Measurements from ENCODE around the gene PRPF40A.

Gene PRPF40A

GRCh38 chr2:152706477-152707021 is 10.7 kb downstream of the PRPF40A start:
- no peak for DNase-seq (ENCODE audit: extremely low spot score)
- TF ChIP-seq CTCF (IDR thresholded peaks at IDR 0.05; ENCODE audit: control extremely low read depth, extremely low read depth, low read depth, missing control alignments): no peak
- ChIA-PET CTCF (interaction anchor here (1.0 to 2.1 kb wide), 3 partner anchors 7 to 13 kb away, joined by 3 to 13 read pairs (median 4); no protein-coding TSS in a partner anchor), POLR2A (no interaction called here)

DNA sequence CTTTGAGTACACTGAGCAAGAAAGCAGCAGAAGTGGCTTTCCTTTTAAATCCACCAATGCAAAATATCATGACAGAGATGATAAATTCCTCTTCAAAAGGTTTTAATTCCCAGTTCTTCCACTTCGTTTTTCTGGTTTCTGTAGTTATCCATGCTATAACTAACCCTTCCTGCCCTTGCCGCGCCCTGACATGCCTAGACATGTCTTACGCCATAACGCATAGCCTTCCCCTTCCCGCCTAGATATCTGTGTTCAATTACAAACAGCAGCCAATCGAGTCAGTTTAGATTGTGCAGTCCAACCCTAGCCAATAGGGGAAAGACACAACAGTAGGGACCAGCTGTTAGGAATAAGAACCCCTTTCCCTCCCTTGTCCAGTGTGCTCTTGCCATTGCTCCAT is 16.1 kb downstream of the PRPF40A start:
- POLR2A ChIA-PET: no interaction called here
- no peak for DNase-seq (ENCODE audit: extremely low spot score)
- no peak for TF ChIP-seq CTCF (IDR thresholded peaks at IDR 0.05; ENCODE audit: control extremely low read depth, extremely low read depth, low read depth, missing control alignments)
- CTCF ChIA-PET: interaction anchor here (1.5 to 2.2 kb wide), 2 partner anchors 12 to 16 kb away, joined by 5 to 12 read pairs; partner anchors contain the start of gene PRPF40A

DNA sequence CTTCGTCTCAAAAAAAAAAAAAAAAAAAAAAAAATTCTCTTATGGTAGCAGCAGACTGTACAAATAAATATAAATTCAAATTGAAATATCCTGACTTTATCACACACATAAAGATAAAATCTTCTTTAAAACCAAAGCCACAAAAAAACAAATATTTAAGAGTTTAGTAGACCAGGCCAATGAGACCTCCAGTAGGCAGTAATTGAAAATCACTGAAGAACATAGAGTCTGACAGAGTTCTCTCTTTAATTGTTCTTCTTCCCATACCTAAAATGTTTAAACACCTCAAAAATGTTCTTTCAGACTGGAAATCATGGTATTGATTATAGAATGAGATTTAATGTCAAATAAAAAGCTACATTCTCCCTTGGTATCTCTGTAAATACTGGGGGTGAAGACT is 20.8 kb downstream of the PRPF40A start:
- ChIA-PET CTCF (interaction anchor here (0.9 to 1.3 kb wide), 3 partner anchors 11 to 38 kb away, joined by 3 to 4 read pairs (median 3); no protein-coding TSS in a partner anchor), POLR2A (no interaction called here)
- TF ChIP-seq CTCF (IDR thresholded peaks at IDR 0.05; ENCODE audit: control extremely low read depth, extremely low read depth, low read depth, missing control alignments): no peak
- no peak for DNase-seq (ENCODE audit: extremely low spot score)

DNA sequence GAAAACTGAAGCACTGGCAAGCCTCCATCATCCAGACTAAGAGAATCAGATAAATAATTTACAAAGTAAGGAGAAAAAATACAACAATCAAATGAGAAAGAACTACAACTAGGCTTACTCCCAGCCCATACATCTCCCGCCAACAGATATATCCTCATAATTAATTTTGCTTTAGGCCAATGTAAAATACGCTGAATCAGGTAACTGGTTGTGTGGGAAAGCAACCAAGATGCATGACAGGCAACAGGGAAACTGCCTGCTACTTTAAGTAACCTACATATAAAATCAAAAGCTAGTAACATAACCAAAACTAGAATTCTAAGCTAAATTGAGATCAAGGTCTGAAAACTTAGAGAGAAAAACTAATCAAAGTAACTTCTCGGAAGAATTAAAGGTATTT is 21.5 kb downstream of the PRPF40A start:
- no peak for TF ChIP-seq CTCF (IDR thresholded peaks at IDR 0.05; ENCODE audit: control extremely low read depth, extremely low read depth, low read depth, missing control alignments)
- no peak for DNase-seq (ENCODE audit: extremely low spot score)
- ChIA-PET CTCF (interaction anchor here (1.0 to 1.3 kb wide), 2 partner anchors 19 to 37 kb away, joined by 3 to 4 read pairs; no protein-coding TSS in a partner anchor), POLR2A (no interaction called here)

- ChIA-PET CTCF (interaction anchor here (0.6 to 2.2 kb wide), 4 partner anchors 10 to 31 kb away, joined by 3 to 4 read pairs (median 3); no protein-coding TSS in a partner anchor), POLR2A (interaction anchor here (1.4 kb wide), 1 partner anchor 23 kb away, joined by 7 read pairs; the partner anchor contains the start of gene PRPF40A)
- DNase-seq (ENCODE audit: extremely low spot score): no peak
Measured at GRCh38 chr2:152694161-152694661, 23.1 kb downstream of the PRPF40A start.

DNA sequence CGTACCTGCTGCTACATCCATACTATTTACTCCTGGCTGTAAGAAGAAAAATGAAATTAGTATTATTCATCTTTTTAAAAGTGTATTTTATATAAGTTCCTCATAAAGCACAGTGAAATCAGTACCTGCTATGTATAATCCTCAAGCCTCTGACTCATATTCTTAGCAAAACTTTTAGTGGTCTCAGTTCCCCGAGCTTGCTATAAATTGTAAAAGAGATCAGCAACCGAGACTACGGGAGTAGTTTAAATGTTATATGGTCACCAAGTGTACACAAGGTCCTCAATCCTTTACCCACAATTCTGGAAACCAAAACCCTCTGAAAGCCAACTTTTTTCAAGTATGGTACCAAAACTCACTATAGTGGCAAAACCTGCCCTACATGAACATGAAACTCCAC is 24.2 kb downstream of the PRPF40A start:
- peak; percentile 32 for DNase-seq (ENCODE audit: extremely low spot score)
- no peak for TF ChIP-seq CTCF (IDR thresholded peaks at IDR 0.05; ENCODE audit: control extremely low read depth, extremely low read depth, low read depth, missing control alignments)
- POLR2A ChIA-PET: interaction anchor here (0.6 kb wide), 1 partner anchor 54 kb away, joined by 4 read pairs; no protein-coding TSS in a partner anchor
- CTCF ChIA-PET: interaction anchor here (0.9 to 2.2 kb wide), 5 partner anchors 14 to 80 kb away, joined by 3 to 4 read pairs (median 3); no protein-coding TSS in a partner anchor

More at GRCh38 chr2:152694161-152694661, 23.1 kb downstream of the PRPF40A start:
- TF ChIP-seq CTCF (IDR thresholded peaks at IDR 0.05; ENCODE audit: control extremely low read depth, extremely low read depth, low read depth, missing control alignments): no peak
